Activated naive CD8-positive, alpha-beta T cell treated with anti-CD3 and anti-CD28 coated beads, Interleukin-2, amount 50 U/mL, for 24 hours (primary cell): ENCODE measurements around the gene ARID3A.

Experiments
- ATAC-seq: fragments of 150-1000 bp; cut with Tn5 transposase; one replicate; pipeline ENCODE4 v1.10.0; 2021
- DNase-seq: peaks from one replicate; pipeline ENCODE4 v3.0.0; 2021
- H3K27ac Mint-ChIP-seq: one replicate; pipeline ENCODE4 v1.8.0; 2021; ENCODE audit warnings: mild to moderate bottlenecking, mixed read lengths
- H3K27me3 Mint-ChIP-seq: one replicate; pipeline ENCODE4 v1.8.0; 2021; ENCODE audit warnings: mixed read lengths
- H3K36me3 Mint-ChIP-seq: one replicate; pipeline ENCODE4 v1.8.0; 2021; ENCODE audit warnings: low read depth, mixed read lengths
- H3K4me1 Mint-ChIP-seq: one replicate; pipeline ENCODE4 v1.8.0; 2021; ENCODE audit warnings: mixed read lengths
- H3K4me3 Mint-ChIP-seq: one replicate; pipeline ENCODE4 v1.8.0; 2021; ENCODE audit warnings: mild to moderate bottlenecking, moderate library complexity, mixed read lengths
- H3K9me3 Mint-ChIP-seq: one replicate; pipeline ENCODE4 v1.8.0; 2021; ENCODE audit warnings: mixed read lengths

ARID3A gene

DNA sequence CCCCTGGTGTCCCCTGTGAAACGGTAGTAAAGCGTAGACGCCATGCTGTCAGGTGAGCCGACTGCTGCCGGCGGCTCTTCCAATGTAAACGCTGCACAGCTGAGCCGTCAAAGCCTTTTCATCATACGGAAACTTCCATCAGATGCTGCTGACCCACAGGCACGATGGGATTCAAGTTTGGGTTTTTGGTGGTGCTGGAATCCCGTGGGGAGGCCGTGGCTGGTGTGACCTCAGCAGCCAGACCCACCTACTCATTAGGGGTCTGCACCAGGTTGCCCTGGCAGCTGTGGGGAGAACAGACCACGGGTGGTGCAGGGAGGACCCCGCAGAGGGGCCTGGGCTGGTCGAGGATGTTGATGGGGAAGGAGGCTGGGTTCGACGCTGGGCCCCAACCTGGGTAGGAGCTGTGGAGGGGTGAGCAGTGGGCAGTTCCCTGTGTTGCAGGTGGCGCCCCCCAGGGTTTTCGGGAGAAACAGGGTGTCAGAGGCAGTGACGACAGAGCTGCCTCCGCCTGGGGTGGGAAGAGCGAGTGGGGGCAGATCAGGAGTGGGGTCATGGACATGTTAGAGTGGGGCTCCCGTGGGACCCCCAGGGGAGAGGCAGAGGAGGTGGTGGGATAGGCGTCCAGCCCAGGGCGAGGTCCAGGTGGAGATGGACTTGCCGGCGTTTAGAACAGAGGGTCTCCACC, 81.0 kb downstream of the ARID3A start:
- H3K27ac Mint-ChIP-seq = no peak overlapping the region

DNA sequence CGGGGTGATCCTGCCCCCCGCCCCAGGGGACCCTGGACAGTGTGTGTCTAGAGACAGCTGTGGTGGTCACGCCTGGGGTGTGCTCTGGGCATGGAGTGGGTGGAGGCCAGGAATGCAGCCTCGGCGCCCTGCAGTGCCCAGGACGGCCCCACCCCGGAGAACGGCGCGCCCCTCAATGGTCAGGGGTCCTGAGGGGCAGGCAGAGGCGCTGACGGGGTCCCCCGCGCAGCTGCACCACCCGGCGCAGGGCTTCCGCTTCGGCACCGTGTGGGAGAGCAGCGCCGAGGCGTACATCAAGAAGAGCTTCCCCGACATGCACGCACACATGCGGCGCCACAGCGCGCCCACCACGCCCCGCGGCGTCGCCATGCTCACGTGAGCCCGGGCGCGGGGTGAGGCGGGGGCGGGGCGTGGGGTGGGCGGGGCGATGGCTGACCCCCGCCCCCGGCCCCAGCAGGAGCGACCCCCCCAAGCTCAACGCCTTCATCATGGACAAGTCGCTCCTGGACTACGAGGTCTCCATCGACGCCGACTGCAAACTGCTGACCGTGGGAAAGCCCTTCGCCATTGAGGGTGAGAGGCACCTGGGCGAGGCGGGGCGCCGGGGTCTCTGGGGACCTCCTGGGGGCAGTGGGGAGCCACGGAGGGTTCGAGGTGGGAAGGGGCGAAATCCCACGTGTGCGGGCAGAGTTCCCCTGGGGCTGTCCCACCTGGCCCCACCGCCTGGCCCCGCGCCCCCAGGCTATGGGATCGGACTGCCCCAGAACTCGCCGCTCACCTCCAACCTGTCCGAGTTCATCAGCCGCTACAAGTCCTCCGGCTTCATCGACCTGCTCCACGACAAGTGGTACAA, 81.8 kb downstream of the ARID3A start:
- H3K27me3 Mint-ChIP-seq = peaks cover 1% of the 10 kb centered on the region
- H3K4me1 Mint-ChIP-seq = no peaks in the 10 kb centered on the region
- H3K27ac Mint-ChIP-seq = no peak overlapping the region
- ATAC-seq = no peak
- no peaks in the 10 kb centered on the region for H3K9me3 Mint-ChIP-seq
- DNase-seq = no peak
- H3K4me3 Mint-ChIP-seq = no peak overlapping the region
- H3K36me3 Mint-ChIP-seq = no peaks in the 10 kb centered on the region

More for the DNA sequence above, 81.0 kb downstream of the ARID3A start:
- Mint-ChIP-seq H3K4me3 (no peak overlapping the region), H3K27me3 (peaks cover 3% of the 10 kb centered on the region), H3K36me3 (no peaks in the 10 kb centered on the region), H3K9me3 (no peaks in the 10 kb centered on the region), H3K4me1 (no peaks in the 10 kb centered on the region)
- ATAC-seq (no peak), DNase-seq (no peak)

DNA sequence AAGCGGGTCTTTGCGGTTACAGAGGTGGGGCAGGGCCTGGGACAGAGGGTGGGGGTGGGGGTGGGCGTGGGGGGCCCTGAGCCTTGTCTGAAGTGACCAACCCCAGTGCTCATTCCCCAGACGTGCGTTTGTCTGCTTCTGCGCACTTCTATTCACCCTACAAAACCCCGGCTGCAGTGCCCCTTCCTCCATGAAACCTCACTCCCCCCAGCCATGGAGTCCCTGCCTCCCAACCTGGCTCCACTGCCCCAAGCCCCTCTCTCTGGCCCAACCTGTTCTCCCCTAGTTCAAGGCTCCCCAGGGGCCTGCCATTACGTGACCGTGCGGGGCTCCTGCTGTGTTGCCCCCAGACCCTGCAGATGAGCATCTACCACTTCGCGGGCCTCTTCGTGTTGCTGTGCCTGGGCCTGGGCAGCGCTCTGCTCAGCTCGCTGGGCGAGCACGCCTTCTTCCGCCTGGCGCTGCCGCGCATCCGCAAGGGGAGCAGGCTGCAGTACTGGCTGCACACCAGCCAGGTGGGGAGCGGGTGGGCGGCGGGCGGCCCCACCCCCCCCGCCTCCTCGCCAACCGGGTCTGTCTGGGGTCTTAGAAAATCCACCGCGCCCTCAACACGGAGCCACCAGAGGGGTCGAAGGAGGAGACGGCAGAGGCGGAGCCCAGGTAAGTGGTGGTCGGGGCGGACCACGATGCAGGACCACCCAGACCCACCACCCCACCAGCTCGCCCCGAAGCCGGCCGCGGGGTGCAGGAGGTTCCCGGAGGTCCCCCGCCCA, 82.6 kb downstream of the ARID3A start:
- no peaks in the 10 kb centered on the region for H3K9me3 Mint-ChIP-seq
- no peak overlapping the region for H3K27ac Mint-ChIP-seq
- DNase-seq (no peak), ATAC-seq (no peak)
- H3K4me1 Mint-ChIP-seq = no peaks in the 10 kb centered on the region
- H3K4me3 Mint-ChIP-seq = no peak overlapping the region
- no peaks in the 10 kb centered on the region for H3K27me3 Mint-ChIP-seq
- H3K36me3 Mint-ChIP-seq = no peaks in the 10 kb centered on the region

DNA sequence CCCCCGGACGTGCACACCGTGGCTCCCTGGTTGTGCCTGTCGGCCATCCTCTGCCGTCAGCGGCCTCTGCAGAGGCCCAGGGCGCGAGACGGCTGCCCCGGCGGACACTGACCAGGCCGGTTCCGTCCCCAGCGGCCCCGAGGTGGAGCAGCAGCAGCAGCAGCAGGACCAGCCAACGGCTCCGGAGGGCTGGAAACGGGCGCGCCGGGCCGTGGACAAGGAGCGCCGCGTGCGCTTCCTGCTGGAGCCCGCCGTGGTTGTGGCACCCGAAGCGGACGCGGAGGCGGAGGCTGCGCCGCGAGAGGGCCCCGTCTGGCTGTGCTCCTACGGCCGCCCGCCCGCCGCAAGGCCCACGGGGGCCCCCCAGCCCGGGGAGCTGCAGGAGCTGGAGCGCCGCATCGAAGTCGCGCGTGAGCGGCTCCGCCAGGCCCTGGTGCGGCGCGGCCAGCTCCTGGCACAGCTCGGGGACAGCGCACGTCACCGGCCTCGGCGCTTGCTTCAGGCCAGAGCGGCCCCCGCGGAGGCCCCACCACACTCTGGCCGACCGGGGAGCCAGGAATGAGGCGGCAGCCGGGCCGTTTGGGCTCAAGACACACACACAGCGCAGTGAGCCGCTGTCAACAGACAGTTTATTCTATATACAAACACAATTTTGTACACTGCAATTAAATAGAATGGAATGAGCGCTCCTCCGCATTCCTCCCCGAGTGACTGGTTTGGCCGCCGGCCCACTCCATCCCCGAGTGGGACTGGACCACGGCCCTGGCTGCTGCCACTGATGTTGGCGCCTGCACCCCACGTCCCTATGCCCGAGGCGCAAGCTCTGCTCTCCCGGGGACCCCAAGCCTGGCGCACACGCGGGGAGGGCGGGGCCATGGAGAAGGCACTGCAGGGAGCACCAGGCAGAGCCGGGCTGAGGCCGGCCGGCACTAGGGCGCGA, 83.5 kb downstream of the ARID3A start:
- ATAC-seq = no peak
- Mint-ChIP-seq H3K4me1 (no peaks in the 10 kb centered on the region), H3K36me3 (no peaks in the 10 kb centered on the region), H3K27me3 (no peaks in the 10 kb centered on the region), H3K4me3 (no peak overlapping the region), H3K9me3 (no peaks in the 10 kb centered on the region), H3K27ac (no peak overlapping the region)
- no peak for DNase-seq

DNA sequence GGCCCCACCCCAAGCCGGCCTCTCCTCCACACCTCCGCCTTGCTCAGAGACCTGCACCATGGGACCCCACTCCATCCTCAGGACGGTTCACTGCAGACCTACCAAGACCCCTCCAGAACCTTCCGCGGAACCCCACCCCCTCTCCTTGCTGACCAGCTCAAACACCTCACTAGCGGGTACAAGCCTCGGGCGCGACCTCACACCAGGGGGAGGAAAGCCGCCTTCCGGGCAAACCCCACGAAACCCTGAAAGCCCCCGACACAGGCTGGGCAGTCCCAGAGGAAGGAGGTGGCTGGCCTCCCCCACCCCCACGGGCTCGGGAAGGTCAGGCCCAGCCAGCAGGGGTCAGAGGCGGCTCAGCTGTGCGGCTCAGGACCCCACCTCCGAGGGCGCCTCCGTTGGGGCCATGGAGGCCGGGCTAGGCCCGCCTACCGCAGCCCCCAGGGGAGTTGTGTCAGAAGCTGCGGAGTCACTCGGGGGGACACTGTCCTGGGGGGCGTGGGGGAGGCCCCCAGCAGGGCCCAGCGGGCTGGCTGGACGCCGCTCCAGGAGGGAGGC, 84.2 kb downstream of the ARID3A start:
- Mint-ChIP-seq H3K36me3 (no peaks in the 10 kb centered on the region), H3K4me1 (no peaks in the 10 kb centered on the region), H3K9me3 (no peaks in the 10 kb centered on the region), H3K27ac (no peak overlapping the region), H3K27me3 (no peaks in the 10 kb centered on the region), H3K4me3 (no peak overlapping the region)
- DNase-seq (no peak), ATAC-seq (no peak)

DNA sequence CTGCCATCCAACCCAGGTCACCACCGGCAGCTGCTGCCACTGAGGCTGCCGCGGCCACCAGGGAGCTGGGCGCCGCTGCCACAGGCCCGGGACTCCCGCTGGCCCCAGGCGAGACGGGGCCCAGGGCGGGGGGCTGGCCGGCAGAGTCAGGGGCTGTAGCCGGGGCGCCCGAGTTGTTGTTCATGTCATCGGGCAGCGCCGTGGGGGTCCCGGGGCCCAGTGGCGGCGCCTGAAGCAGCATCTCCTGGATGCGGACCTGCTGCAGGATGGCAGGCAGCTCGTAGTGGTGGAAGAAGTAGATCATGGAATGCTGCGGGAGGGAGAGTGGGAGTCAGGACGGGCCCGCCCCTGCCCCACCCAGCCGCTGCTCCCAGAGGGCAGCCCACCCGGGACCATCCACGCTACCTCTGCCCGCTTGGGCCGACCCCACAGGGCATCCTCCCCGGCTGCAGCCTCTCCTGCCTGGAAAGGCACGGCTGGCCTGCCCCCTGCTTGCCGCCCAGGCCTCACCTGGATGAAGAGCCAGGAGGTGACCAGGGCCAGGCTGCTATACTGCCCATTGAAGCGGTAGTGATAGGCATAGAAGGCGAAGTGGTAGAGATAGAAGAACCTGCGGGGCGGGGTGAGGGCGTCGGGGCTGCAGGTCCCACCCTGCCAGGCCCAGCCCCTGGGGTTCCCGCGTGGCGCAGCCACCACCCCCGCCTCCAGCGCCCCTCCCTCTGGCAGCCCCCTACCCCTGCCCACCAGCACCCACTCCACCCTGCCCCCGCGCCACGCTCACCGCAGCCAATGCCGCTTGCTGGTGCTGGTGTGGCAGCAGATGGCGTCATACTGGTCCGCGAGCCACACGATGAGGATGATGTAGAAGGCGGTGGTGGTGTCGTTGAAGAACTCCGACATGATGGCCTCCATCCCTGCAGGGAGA, 85.0 kb downstream of the ARID3A start:
- Mint-ChIP-seq H3K4me1 (no peaks in the 10 kb centered on the region), H3K36me3 (no peaks in the 10 kb centered on the region), H3K27me3 (no peaks in the 10 kb centered on the region), H3K9me3 (no peaks in the 10 kb centered on the region), H3K27ac (no peak overlapping the region), H3K4me3 (no peak overlapping the region)
- ATAC-seq (no peak), DNase-seq (no peak)

DNA sequence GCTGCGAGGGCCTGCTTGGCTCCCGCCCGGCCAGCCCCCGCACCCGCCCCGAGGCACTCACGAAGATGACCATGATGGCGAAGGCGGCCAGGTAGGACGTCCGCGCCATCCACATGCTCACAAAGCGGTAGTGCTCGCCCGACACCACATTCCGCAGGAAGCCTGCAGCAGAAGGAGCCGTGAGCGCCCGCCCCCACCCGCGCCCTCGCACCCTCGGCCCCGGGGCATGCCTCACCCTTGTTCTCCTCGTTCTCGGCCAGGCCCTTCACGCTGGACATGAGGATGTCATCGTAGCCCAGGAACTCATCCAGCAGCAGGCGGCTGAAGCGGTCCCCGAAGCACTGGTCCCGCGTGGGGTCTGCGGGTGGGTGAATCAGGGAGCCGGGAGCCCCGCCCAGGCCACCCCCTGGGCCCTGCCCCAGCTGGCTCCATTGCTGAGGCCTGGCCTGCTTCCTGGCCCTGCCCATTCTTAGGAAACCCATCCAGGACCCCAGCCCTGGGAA, 86.0 kb downstream of the ARID3A start:
- H3K27ac Mint-ChIP-seq = no peak overlapping the region
- no peaks in the 10 kb centered on the region for H3K36me3 Mint-ChIP-seq
- DNase-seq (no peak), ATAC-seq (no peak)
- no peaks in the 10 kb centered on the region for H3K9me3 Mint-ChIP-seq
- H3K4me1 Mint-ChIP-seq = peaks cover 4% of the 10 kb centered on the region
- H3K4me3 Mint-ChIP-seq = no peak overlapping the region
- no peaks in the 10 kb centered on the region for H3K27me3 Mint-ChIP-seq

DNA sequence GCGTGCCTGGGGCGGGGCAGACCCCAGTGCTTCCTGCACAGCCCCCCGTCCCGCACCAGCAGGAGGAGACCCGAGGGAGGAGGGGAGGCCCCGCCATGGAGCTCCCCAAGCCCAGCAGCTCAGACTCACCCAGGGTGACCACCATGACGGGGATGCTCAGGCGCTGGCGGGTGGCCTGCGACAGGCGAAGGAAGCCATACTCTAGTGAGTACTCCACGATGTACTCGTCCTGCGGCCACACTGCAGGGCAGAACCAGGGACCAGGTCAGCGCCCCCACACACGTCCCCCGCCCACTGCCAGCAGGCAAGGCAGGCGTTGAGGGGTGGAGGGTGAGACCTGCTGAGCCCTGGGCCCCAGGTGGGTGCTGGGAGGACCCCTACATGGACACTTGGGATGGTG, 86.5 kb downstream of the ARID3A start:
- no peak overlapping the region for H3K4me3 Mint-ChIP-seq
- no peaks in the 10 kb centered on the region for H3K36me3 Mint-ChIP-seq
- H3K9me3 Mint-ChIP-seq = no peaks in the 10 kb centered on the region
- DNase-seq = no peak
- H3K27me3 Mint-ChIP-seq = no peaks in the 10 kb centered on the region
- ATAC-seq = no peak
- H3K4me1 Mint-ChIP-seq = peaks cover 8% of the 10 kb centered on the region
- H3K27ac Mint-ChIP-seq = no peak overlapping the region

DNA sequence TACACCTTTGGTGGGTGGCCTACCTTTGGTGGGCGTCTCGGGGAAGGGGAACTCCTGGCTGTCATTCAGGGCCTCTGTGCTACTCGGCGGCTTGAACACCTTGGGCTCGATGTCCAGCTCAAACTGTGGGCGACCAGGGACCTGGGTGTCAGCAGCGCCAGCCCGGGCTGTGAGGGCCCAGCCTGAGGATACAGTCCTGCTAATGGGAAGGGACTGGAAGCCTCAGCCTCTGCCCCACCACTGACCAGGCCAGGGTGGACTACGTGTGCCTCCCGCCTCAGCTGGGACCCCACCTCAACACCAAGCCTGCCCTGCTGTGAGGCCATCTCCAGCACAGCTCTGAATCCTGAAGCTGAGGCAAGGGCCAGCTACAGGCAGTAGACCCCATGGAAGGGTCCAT, 87.4 kb downstream of the ARID3A start:
- Mint-ChIP-seq H3K4me1 (peaks cover 17% of the 10 kb centered on the region), H3K36me3 (no peaks in the 10 kb centered on the region), H3K9me3 (no peaks in the 10 kb centered on the region), H3K27me3 (no peaks in the 10 kb centered on the region), H3K27ac (no peak overlapping the region), H3K4me3 (no peak overlapping the region)
- ATAC-seq (no peak), DNase-seq (no peak)

DNA sequence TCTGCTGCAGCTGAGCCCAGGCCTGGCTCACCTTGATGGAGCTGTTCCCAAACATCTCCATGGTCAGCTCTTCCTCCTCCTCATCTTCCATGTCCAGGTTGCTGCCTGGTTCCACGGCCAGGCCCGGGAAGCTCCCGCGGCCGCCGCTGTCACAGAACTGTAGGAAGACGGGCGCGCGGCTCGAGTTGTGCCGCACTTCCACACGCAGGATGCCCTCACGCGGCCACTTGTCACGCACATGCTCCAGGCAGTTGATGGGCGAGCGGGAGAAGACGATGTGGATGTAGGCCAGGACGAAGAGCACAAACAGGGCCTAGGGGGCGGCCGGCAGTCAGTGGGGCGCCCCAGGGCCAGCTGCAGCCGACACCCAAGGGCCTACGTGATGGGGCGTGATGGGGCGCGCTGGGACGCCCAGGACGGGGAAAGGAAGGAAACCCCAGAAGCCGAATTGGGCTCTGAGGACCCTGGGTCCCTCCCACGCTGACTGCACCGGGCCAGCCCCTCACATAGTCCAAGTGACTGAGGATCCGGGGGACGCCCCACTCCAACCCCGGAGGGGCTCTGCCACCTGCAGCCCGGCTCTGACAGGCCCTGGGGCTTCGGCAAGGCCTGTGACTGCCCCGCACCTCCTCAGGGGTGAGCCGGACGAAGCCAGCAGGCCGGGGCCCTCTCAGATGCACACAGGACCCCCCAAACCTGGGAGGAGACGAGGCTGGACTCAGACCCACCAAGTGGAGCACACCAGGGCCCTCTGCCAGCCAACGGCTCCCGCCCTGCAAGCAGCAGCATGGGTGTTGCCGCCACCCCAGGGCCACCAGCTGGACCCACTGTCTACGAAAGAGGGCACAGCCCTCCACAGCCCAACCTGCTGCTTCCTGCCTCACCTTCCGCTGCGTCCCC, 88.6 kb downstream of the ARID3A start:
- H3K36me3 Mint-ChIP-seq = no peaks in the 10 kb centered on the region
- ATAC-seq = no peak
- H3K27ac Mint-ChIP-seq = no peak overlapping the region
- peaks cover 28% of the 10 kb centered on the region for H3K4me1 Mint-ChIP-seq
- H3K9me3 Mint-ChIP-seq = no peaks in the 10 kb centered on the region
- no peaks in the 10 kb centered on the region for H3K27me3 Mint-ChIP-seq
- no peak overlapping the region for H3K4me3 Mint-ChIP-seq
- no peak for DNase-seq

DNA sequence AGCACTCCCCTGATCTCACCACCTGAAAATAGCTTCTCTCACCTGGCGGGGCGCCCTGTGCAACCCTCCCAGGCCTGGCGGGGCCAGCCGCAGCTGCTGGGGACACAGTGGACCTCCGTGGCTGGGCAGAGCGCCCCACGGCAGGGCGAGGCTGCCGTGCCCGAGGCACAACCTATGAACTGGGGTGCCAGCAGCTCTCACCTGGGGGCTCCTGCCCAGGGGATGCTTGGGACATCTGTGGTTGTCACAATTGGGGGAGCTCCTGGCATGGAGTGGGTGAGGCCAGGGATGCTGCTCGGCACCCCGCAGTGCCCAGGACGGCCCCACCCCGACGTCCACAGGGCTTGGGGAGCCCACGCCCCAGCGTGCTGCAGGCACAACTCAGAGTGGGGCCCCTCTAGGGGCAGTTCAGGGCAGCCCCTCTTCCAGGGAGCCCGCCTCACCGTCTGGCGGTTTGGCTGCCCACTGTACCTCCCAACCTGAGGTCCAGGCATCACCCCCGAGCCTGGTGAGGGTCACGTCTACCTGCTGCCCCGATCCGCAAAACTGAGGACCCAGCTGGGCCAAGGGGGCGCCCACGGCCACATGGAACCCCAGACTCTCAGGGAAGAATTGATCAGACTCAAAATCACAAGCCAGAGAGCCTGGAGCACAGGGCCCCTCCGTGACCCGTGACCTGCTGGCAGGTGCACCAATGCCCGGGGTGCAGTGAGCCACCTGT, 89.4 kb downstream of the ARID3A start:
- no peak overlapping the region for H3K4me3 Mint-ChIP-seq
- no peak for DNase-seq
- H3K9me3 Mint-ChIP-seq = no peaks in the 10 kb centered on the region
- no peaks in the 10 kb centered on the region for H3K27me3 Mint-ChIP-seq
- peaks cover 4% of the 10 kb centered on the region for H3K36me3 Mint-ChIP-seq
- peaks cover 34% of the 10 kb centered on the region for H3K4me1 Mint-ChIP-seq
- no peak for ATAC-seq
- no peak overlapping the region for H3K27ac Mint-ChIP-seq
